Measurements from ENCODE around the gene METTL2A. TPM values are rescaled to one million over a fixed set of nuclear protein-coding genes. Genes with fewer than 3 reads are reported as not detected.
"Not testable (repeated sequence)": the region's sequence is repeated elsewhere in the genome, so short reads cannot be mapped to it uniquely, and the experiment has no call there.

METTL2A gene
- total RNA-seq, 1 donor from 2014 or later = 22.4 TPM

DNA sequence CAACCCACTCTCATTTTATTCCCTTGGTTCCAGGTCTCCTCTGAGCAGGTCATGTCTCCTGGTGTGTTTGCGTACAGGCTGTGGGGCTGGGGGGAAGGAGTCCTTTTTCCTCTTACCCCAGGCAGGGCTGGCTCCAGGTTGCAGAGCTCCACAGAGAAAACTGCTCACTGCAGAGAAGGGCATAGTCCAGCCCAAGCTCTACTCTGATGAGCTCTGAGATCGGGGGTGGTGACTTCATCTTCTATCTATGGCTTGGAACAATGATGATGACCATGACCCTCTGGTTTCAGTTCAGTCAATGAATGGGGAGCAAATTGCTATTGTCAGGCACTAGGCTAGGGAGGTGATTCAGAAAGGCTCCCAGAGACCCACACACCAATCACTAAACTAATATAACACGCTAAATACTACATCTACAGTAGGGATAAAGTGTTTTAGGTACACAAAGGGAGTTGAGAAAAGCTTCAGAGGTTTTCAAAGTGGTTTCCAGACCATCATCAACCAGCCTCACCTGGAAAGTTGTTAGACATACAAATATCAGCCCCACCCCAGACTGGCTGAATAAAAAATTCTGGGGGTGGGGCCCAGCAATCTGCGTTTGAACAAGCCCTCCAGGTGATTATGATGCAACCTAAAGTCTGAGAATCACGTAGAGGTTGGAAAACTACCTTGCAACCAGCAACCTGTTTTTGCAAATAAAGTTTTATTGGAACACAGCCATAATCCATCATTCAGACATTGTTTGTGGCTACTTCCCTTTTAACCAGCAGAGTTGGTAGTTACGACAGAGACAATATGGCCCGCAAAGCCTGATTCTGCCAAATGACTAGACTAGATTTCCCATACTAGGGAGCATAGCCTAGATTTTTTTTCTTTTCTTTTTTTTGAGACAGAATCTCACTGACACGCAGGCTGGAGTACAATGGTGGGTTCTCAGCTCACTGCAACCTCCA lies 49.6 kb downstream of the METTL2A start:
- peak; percentile 28 for DNase-seq (ENCODE audit: low read depth)

DNA sequence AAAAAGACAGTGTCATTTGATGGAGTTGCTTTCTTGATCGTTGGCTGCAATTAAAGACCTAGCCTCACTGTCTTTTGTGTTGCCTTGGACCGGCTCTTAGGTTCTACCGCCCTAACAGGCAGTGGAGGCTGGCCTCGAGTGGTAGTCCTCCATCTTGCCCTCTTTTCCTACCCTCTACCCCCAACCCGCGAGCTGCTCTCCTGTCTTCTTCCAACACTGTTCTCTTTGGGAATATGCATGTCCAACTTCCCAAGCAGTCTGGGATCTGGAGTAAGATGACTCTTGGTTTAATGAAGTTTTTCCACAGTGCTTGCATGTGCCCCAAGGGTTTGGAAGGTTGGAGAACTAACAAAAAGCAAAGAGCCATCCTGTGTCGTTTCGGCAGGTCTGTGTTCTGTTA lies 53.4 kb downstream of the METTL2A start:
- not testable (repeated sequence) for DNase-seq (ENCODE audit: low read depth)

DNA sequence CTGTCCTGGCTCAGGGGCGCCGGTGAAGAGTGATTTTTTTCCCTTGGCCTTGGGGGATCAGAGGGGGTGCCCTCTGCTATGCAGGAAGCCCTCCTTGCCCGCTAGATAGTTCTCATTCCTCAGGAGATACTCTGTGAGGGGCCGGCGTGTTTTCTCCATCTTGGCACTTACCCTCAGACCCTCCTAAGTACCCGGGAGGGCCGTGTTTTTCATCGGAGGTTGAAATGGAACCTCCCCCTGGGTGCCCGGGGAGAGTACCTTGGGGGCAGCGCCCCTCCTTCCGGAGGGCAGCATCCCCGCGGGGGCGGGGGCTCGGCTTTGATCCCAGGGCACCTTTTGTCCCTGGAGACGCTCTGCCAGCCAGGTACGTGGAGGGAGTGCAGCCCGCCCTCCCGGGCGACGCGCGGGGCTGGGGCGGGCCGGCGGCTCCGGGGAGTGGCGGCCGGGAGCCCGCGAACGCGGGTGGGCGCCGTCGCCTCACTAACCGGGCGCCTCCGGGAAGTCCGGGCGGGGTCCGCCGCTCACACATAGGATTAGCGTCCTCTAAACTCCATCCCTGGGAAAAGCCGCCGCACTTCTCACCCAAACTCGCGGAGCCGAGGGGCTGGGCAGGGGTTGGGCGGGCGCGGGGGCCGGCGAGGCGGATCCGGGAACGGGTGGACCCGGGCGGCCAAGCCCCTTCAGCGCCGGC lies 54.2 kb downstream of the METTL2A start:
- not testable (repeated sequence) for DNase-seq (ENCODE audit: low read depth)

DNA sequence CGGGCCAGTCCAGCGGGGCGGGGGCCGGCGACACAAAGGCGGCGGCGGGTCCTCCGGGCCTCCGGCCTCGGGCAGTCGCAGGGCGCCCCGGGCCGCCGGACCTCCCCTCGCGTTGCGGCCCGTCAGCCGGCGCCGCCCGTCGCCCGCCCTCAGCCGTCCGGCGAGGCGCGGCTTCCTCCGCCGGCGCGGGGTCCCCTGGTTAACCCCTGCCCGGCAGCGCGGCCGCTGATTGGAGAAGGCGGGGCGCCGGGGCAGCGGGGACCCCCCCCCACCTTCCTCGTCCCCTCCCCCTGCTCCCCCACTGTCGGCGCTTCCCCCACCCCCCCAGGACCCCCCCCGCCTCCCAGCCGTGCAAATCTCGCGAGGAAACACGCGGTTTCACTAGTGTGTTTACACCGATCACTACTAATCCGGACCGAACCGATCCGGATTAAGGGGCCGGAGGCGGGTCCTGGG lies 54.8 kb downstream of the METTL2A start, which contains the start of gene TLK2:
Gene TLK2 (plus strand): TSS at position 402 of the 456 bp plus-strand sequence. CDS start 2,301 bp downstream, outside the sequence.
- peak; percentile 18 for DNase-seq (ENCODE audit: low read depth)

DNA sequence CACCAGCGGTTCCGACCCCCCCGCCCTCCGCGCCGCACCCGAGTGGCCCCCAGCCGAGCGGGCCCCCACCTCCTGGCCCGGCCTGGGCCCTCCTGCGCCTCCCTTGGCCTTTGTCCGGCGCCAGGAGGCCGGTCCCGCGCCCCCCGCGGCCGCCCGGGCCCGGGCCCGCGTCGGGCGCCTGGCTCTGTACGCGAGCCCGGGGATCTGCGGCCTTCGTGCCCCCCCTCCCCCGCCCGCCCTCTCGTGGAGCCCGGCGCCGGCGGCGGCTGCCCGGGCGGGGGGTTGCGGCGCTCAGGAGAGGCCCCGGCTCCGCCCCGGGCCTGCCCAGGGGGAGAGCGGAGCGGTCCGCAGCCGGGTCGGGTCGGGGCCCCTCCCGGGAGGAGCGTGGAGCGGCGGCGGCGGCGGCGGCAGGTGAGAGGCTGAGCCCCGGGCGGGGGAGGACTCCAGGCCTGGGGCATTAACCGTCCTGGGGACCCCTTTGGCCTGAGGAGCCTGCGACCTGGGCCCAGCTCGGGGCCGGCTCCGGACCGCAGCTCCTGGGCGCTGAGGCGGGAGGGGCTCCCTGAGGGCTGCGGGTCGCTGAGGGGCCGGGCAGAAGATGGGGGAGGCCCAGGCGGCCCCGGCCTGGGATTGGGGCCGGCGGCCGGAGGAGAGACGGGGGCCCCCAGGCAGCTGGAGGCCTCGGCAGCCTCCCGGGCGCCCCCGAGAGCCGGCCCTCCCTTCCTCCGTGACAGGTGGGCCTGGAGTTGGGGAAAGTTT lies 55.4 kb downstream of the METTL2A start:
- DNase-seq (ENCODE audit: low read depth) = not testable (repeated sequence)

DNA sequence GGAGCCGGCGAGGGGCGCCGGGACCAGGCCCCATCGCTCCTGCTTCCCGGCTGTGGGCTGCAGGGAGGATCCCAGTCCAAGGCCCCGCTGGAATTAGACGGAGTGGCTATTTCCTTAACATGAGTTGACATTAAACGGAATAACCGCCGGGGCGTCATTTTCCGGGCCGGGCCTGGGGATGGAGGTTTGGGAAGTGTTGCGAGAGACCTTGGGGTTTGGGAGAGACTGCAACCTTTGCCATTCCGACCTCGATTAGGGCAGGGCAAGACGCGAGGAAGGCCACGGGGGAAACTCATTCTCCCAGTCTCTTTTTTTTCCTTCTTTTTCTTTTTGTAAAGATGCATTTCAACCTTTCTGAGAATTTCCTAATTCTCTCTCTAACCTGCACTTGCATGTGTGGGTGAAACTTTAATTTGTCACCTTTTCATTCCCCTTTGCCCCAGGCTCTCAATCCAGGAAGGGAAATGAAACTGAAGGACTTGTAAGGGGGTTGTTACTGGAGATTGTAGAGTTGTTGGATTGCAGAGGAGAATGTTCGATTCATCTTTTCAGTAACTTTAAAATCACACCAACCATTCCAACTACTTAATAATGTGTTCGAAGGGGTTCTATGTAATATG lies 56.1 kb downstream of the METTL2A start:
- peak; percentile 9 for DNase-seq (ENCODE audit: low read depth)

DNA sequence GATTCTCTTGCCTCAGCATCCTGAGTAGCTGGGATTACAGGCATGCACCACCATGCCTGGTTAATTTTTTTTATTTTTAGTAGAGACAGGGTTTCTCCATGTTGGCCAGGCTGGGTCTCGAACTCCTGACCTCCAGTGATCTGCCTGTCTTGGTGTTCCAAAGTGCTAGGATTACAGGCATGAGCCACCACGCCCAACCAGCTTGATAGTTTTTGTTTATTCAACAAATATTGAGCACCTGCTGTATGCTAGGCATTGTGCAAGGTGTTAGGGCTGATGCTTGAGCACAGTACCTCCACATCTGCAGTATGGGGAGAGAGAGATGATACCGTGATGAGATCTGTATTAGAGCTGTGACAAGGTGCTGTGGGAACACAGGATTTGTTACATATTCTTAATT lies 58.9 kb downstream of the METTL2A start:
- DNase-seq (ENCODE audit: low read depth) = not testable (repeated sequence)

DNA sequence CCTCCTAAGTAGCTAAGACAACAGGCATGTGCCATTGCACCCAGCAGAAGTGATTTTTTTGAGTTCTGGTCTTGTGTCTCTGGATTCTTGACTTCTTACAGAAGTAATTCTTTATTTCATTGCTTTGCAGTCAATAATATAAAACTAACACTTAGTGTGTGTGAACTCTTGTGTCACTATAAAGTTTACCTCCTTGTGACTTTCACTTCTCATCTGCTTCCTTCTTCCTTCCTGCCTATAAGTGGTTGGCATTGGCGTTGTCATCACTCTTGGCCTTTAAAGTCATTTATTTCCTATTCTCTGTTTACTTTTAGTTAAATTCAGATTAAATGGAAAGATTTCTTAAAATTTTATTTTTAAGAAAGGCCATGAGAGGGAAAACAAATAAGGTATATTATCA lies 67.3 kb downstream of the METTL2A start:
- not testable (repeated sequence) for DNase-seq (ENCODE audit: low read depth)

DNA sequence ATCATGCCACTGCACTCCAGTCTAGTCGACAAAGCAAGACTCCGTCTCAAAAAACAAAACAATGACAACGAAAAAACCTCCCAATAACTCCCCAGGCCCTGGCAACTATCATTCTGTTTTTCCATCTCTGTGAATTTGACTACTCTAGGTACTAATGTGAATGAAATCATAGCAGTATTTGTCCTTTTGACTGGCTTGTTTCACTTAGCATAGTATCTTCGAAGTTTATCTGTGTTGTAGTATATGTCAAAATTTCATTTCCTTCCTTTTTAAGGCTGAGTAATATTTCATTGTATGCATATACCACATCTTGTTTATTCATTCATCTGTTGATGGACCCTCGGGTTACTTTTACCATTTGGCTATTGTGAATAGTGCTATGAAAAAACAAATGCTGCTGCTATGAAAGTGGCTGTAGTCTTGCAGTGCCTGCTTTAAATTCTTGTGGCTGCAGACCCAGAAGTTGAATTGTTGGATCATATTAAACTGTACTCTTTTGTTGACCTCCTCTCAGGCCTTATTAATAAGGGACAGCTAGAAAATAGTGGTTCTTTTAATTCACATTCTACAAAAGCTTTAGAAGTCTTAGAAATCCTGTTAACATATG lies 69.5 kb downstream of the METTL2A start:
- not testable (repeated sequence) for DNase-seq (ENCODE audit: low read depth)

DNA sequence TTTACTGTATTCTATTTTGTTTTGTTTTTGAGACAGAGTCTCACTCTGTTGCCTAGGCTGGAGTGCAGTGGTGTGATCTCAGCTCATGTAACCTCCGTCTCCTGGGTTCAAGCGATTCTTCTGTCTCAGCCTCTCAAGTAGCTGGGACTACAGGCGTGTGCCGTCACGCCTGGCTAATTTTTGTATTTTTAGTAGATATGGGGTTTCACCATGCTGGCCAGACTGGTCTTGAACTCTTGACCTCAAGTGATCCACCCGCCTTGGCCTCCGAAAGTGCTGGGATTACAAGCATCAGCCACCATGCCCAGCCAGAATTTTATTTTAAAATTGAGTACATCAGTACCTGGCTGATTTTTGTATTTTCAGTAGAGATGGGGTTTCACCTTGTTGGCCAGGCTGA lies 70.4 kb downstream of the METTL2A start:
- DNase-seq (ENCODE audit: low read depth) = not testable (repeated sequence)

DNA sequence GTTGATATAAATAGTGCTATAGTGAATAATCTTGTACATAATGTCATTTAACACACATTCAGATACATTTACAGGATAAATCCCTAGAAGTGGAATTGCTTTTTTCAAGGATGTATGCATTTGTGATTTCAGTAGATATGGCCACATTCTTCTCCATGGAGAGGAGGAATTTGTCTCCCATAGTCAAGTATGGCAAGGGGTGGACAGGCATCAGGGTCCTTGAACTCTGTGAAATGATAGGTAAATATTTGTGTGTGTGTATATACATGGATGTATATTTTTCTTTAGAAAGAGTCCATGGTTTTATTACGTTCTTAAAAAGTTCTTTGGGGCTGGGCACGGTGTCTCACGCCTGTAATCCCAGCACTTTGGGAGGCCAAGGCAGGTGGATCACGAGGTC lies 72.6 kb downstream of the METTL2A start:
- DNase-seq (ENCODE audit: low read depth) = not testable (repeated sequence)

DNA sequence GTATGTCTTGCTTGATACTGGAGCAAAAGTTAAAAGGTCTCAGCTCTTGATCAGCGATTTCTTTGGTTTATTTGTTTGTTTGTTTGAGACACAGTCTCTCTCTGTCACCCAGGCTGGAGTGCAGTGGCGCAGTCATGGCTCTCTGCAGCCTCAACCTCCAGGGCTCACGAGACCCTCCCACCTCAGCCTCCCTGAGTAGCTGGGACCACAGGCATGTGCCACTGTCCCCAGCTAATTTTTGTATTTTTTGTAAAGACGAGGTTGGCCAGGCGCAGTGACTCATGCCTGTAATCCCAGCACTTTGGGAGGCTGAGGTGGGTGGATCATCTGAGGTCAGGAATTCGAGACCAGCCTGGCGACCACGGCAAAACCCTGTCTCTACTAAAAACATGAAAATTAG lies 75.1 kb downstream of the METTL2A start:
- not testable (repeated sequence) for DNase-seq (ENCODE audit: low read depth)

Other genes with a start within 250 kb of the METTL2A start
- not detected in 2 replicates for gene EFCAB3, start 43.3 kb upstream of the METTL2A start, total RNA-seq
- 43.2 and 85.4 TPM in 2 replicates for gene TLK2, start 54.9 kb downstream of the METTL2A start, total RNA-seq
- 50.9 and 150 TPM in 2 replicates for gene MRC2, start 203.8 kb downstream of the METTL2A start, total RNA-seq

All from renal cortical epithelial cell (primary cell).